Measurements from ENCODE around the gene ATP8B4.

DNA sequence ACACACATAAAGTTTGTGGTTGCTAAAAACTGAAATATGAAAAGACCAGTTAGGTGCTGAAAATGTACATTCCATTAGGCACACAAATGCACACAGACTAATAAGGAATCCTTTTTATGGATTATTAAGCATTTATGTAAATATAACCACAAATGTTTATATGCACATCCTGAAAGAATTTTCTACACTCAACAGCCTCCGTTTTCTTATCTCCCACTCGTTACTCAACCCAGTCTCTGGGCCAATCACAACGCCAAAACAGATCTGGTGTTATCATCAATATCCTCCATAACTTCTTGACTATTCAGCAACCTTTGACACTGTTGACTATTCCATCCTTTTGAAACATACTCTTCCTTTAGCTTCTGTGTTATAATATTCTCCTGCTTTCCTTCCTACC lies 136.4 kb downstream of the ATP8B4 start:
- TF ChIP-seq, protein P1, sequence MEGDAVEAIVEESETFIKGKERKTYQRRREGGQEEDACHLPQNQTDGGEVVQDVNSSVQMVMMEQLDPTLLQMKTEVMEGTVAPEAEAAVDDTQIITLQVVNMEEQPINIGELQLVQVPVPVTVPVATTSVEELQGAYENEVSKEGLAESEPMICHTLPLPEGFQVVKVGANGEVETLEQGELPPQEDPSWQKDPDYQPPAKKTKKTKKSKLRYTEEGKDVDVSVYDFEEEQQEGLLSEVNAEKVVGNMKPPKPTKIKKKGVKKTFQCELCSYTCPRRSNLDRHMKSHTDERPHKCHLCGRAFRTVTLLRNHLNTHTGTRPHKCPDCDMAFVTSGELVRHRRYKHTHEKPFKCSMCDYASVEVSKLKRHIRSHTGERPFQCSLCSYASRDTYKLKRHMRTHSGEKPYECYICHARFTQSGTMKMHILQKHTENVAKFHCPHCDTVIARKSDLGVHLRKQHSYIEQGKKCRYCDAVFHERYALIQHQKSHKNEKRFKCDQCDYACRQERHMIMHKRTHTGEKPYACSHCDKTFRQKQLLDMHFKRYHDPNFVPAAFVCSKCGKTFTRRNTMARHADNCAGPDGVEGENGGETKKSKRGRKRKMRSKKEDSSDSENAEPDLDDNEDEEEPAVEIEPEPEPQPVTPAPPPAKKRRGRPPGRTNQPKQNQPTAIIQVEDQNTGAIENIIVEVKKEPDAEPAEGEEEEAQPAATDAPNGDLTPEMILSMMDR (optimal IDR thresholded peaks at IDR 0.05 in 1 of 3, IDR thresholded peaks at IDR 0.05 in 1 of 3, conservative IDR thresholded peaks at IDR 0.05 in 1 of 3; ENCODE audit: extremely low read depth in 1 of 3, insufficient read depth in 2 of 3, low read length in 3 of 3) = no peak
- no peak for TF ChIP-seq EZH2 (IDR thresholded peaks at IDR 0.05; ENCODE audit: low read length)
